ENCODE data around the gene TMEM52B. TPM values are rescaled to one million over a fixed set of nuclear protein-coding genes. Genes with fewer than 3 reads are reported as not detected.

TMEM52B gene
- total and polyA plus RNA-seq, 8 donors: 0.28 to 2.2 (median 0.30) TPM; not detected in 5

DNA sequence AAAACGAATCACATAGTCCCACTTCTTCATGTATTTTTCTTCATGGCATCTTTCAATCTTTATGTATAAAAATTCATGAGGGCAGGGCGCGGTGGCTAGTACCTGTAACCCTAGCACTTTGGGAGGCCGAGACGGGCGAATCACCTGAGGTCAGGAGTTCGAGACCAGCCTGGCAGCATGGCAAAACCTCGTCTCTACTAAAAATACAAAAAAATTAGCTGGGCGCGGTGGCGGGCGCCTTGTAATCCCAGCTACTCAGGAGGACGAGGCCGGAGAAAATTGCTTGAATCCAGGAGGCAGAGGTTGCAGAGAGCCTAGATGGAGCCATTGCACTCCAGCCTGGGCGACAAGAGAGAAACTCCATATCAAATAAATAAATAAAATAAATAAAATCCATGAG is 31.4 kb downstream of the TMEM52B start:
- ATAC-seq (no peak), FAIRE-seq (no peak), DNase-seq (no peak)
- Histone ChIP-seq H3K4me3 (no peak overlapping the region), H3K27me3 (no peaks in the 10 kb centered on the region), H3K36me3 (no peaks in the 10 kb centered on the region), H3K27ac (no peak overlapping the region), H3K4me1 (peaks cover 0 to 4% (median 3%) of the 10 kb centered on the region in 3 donors), H3K9me3 (no peaks in the 10 kb centered on the region)
- 88 to 94% methylated on average over 15 of the region's 15 CpGs for WGBS, 2 donors
- TF ChIP-seq, protein P1, sequence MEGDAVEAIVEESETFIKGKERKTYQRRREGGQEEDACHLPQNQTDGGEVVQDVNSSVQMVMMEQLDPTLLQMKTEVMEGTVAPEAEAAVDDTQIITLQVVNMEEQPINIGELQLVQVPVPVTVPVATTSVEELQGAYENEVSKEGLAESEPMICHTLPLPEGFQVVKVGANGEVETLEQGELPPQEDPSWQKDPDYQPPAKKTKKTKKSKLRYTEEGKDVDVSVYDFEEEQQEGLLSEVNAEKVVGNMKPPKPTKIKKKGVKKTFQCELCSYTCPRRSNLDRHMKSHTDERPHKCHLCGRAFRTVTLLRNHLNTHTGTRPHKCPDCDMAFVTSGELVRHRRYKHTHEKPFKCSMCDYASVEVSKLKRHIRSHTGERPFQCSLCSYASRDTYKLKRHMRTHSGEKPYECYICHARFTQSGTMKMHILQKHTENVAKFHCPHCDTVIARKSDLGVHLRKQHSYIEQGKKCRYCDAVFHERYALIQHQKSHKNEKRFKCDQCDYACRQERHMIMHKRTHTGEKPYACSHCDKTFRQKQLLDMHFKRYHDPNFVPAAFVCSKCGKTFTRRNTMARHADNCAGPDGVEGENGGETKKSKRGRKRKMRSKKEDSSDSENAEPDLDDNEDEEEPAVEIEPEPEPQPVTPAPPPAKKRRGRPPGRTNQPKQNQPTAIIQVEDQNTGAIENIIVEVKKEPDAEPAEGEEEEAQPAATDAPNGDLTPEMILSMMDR (IDR thresholded peaks at IDR 0.05): no peak
- intact Hi-C loops (cut with DNase I): no loop called here

DNA sequence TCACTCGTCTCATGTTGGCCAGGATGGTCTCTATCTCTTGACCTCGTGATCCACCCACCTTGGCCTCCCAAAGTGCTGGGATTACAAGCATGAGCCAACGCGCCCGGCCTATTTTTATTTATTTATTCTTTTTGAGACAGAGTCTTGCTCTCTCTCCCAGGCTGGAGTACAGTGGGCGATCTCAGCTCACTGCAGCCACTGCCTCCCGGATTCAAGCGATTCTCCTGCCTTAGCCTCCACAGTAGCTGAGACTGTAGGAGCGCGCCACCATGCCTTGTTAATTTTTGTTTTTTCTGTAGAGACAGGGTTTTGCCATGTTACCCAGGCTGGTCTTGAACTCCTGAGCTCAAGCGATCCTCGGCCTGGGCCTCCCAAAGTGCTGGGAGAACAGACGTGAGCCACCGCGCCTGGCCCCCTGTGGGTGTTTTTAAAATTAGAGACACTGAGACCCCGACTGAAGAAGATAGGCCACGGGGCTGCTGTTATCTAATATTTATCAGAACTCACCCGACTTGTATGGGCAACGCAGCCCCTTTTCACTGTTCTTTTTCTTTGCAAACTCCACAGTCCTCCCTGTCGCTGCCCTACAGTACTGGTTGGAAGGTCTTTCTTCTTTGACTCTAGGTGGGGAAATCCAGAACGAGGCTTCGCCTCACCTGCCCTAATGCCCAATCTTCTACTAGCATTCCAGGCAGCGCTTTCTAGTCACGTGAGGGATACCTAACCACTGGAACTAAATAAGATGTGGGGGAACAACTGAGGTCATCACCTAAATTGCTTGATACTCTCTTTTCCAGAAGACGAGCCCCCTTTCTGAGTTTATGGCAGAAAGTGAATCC is 32.5 kb downstream of the TMEM52B start:
- Histone ChIP-seq H3K9me3 (no peaks in the 10 kb centered on the region), H3K4me1 (peaks cover 6 to 12% (median 8%) of the 10 kb centered on the region in 3 donors), H3K36me3 (no peaks in the 10 kb centered on the region), H3K27me3 (no peaks in the 10 kb centered on the region), H3K27ac (peak overlapping the region; percentile 88 to 100 (median 93)), H3K4me3 (no peak overlapping the region)
- no peak for ATAC-seq
- DNase-seq: peak in 2 of 6 donors; percentile 22 to 49
- intact Hi-C loops (cut with DNase I): no loop called here
- no peak for FAIRE-seq
- TF ChIP-seq, protein P1 (IDR thresholded peaks at IDR 0.05): no peak
- 88% methylated on average over 25 of the region's 25 CpGs for WGBS, 2 donors

DNA sequence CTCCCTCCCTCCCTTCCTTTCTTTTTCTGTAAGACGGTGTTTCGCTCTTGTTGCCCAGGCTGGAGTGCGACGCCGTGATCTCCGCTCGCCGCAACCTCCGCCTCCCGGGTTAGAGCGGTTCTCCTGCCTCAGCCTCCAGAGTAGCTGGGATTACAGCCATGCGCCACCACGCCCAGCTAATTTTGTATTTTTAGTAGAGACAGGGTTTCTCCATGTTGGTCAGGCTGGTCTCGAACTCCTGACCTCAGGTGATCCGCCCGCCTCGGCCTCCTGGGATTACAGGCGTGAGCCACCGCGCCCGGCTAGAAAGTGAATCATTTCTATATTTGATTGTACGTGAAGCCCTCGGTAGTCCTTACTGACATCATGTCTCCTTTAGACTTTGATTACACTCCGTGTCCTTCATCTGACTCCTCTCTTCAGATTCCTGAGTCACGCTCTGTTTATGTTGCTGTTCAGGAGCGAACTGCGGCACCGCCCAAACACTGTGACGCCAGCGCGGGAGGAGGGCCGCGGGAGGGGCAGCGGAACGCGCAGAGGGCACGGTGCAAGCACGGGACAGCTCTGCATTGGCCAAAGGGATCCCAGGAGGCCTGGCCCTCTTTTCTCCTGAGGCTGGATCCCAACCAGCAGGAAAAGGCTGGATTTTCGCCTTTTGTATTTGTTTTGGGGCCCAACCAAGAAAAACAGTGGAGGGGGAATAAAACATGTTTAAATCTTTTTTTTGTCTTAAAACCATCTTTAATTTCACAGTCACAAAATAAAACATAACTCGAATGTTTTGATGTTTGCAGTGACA is 33.3 kb downstream of the TMEM52B start:
- ATAC-seq (peak; percentile 86 to 91 (median 88)), DNase-seq (peak; percentile 94 to 98 (median 96)), FAIRE-seq (peak; percentile 97)
- no peaks in the 10 kb centered on the region for H3K27me3 ChIP-seq
- H3K4me3 ChIP-seq: peak overlapping the region; percentile 30 to 81 (median 49)
- H3K4me1 ChIP-seq: peaks cover 6 to 12% (median 8%) of the 10 kb centered on the region in 3 donors
- H3K36me3 ChIP-seq: no peaks in the 10 kb centered on the region
- intact Hi-C loops (cut with DNase I): no loop called here
- H3K27ac ChIP-seq: peak overlapping the region; percentile 88 to 100 (median 93)
- TF ChIP-seq, protein P1 (IDR thresholded peaks at IDR 0.05): no peak
- WGBS, 2 donors: 31 to 32% methylated on average over 40 of the region's 40 CpGs
- H3K9me3 ChIP-seq: no peaks in the 10 kb centered on the region

DNA sequence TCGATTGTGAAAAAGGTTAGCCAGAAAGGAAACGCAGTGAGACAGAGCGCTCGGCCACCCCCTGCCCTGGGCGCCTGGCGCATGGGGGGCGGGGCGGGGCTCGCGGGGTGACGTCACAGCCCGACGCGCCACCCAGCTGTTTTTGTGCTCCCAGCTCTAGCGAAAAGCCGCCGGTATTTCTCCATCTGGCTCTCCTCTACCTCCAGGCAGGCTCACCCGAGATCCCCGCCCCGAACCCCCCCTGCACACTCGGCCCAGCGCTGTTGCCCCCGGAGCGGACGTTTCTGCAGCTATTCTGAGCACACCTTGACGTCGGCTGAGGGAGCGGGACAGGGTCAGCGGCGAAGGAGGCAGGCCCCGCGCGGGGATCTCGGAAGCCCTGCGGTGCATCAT is 33.9 kb downstream of the TMEM52B start, which contains the start of gene GABARAPL1:
Gene GABARAPL1, plus strand, starts transcription at position 139 of the 393 bp plus-strand sequence. Its CDS starts 253 bp downstream, at position 392.
- WGBS, 2 donors: 1% methylated on average over 35 of the region's 35 CpGs
- Histone ChIP-seq H3K27me3 (no peaks in the 10 kb centered on the region), H3K4me3 (peak within 1 kb of the TSS; percentile 30 to 81 (median 49)), H3K4me1 (peaks cover 6 to 12% (median 11%) of the 10 kb centered on the region in 3 donors), H3K27ac (peak within 1 kb of the TSS; percentile 88 to 100 (median 93)), H3K9me3 (no peaks in the 10 kb centered on the region), H3K36me3 (peaks cover 0 to under 1% (median 0%) of the 10 kb centered on the region in 3 donors)
- TF ChIP-seq, protein P1 (IDR thresholded peaks at IDR 0.05): no peak
- intact Hi-C loops (cut with DNase I): no loop called here
- ATAC-seq (peak; percentile 76 to 88 (median 81)), DNase-seq (peak; percentile 81 to 90 (median 86)), FAIRE-seq (no peak)
